WTC11 (cell line): ENCODE data around the gene OPCML. TPM values are rescaled to one million over a fixed set of nuclear protein-coding genes. Genes with fewer than 3 reads are reported as not detected.

Experiments used
- ATAC-seq: fragments of 200-7000 bp; cut with Tn5 transposase; 2 replicates; pipeline ENCODE4 v1.10.0; 2021; ENCODE audit warnings: mild to moderate bottlenecking, moderate library complexity
- CTCF ChIA-PET: fragments of 300-600 bp; sonication (Branson Sonifier 250); formaldehyde crosslinking; loops from one replicate; lab custom pipeline; 2021; ENCODE audit warnings: antibody characterized with exemption; lab: Charles Lee
- POLR2A ChIA-PET: fragments of 350-600 bp; sonication (Branson Sonifier 250); formaldehyde crosslinking; loops from one replicate; lab custom pipeline; 2021; ENCODE audit warnings: antibody characterized with exemption; lab: Charles Lee
- DNase-seq: peaks from one replicate; pipeline ENCODE4 v3.0.0; 2021; ENCODE audit warnings: low spot score
- H3K27ac Mint-ChIP-seq: 2 replicates; pipeline ENCODE4 v1.8.0; 2021; ENCODE audit warnings: mixed read lengths
- H3K27me3 Mint-ChIP-seq: 2 replicates; pipeline ENCODE4 v1.8.0; 2021; ENCODE audit warnings: low read depth, mild to moderate bottlenecking, moderate library complexity, mixed read lengths
- H3K36me3 Mint-ChIP-seq: 2 replicates; pipeline ENCODE4 v1.8.0; 2021; ENCODE audit warnings: mixed read lengths
- H3K4me1 Mint-ChIP-seq: 2 replicates; pipeline ENCODE4 v1.8.0; 2022; ENCODE audit warnings: mixed read lengths
- H3K4me3 Mint-ChIP-seq: 2 replicates; pipeline ENCODE4 v1.8.0; 2021; ENCODE audit warnings: mild to moderate bottlenecking, moderate library complexity, mixed read lengths
- H3K9me3 Mint-ChIP-seq: 2 replicates; pipeline ENCODE4 v1.8.0; 2021; ENCODE audit warnings: mixed read lengths
- ARID4B ChIP-seq: sonication (generic); formaldehyde crosslinking; IDR thresholded peaks from 2 replicates; pipeline ENCODE4 v1.8.0; 2023; ENCODE audit warnings: missing genetic modification reagents, mild to moderate bottlenecking, borderline replicate concordance
- CTCF ChIP-seq: fragments of 200-600 bp; IDR thresholded peaks from 2 replicates; pipeline ENCODE4 v1.8.0; 2022; ENCODE audit warnings: antibody characterized with exemption
- E2F4 ChIP-seq: sonication (generic); formaldehyde crosslinking; IDR thresholded peaks from 2 replicates; pipeline ENCODE4 v1.8.1; 2022; ENCODE audit warnings: low read depth, mild to moderate bottlenecking, moderate library complexity, missing genetic modification reagents, borderline replicate concordance
- ELF4 ChIP-seq: sonication (generic); formaldehyde crosslinking; IDR thresholded peaks from 2 replicates; pipeline ENCODE4 v1.8.1; 2022; ENCODE audit warnings: low read depth, mild to moderate bottlenecking, moderate library complexity, missing genetic modification reagents
- ESRRA ChIP-seq: sonication (generic); formaldehyde crosslinking; IDR thresholded peaks from 2 replicates; pipeline ENCODE4 v1.8.1; 2022; ENCODE audit warnings: mild to moderate bottlenecking, missing genetic modification reagents, borderline replicate concordance
- FOXP1 ChIP-seq: sonication (generic); formaldehyde crosslinking; IDR thresholded peaks from 2 replicates; pipeline ENCODE4 v1.8.0; 2022; ENCODE audit warnings: missing genetic modification reagents, mild to moderate bottlenecking, moderate library complexity, borderline replicate concordance
- HMGXB4 ChIP-seq: sonication (generic); formaldehyde crosslinking; IDR thresholded peaks from 2 replicates; pipeline ENCODE4 v1.8.1; 2023; ENCODE audit warnings: mild to moderate bottlenecking, moderate library complexity, missing genetic modification reagents
- IRF1 ChIP-seq: sonication (generic); formaldehyde crosslinking; IDR thresholded peaks from 2 replicates; pipeline ENCODE4 v1.8.0; 2023; ENCODE audit warnings: missing genetic modification reagents
- KAT7 ChIP-seq: sonication (generic); formaldehyde crosslinking; IDR thresholded peaks from 2 replicates; pipeline ENCODE4 v1.8.1; 2023; ENCODE audit warnings: missing genetic modification reagents, mild to moderate bottlenecking, borderline replicate concordance
- OVOL2 ChIP-seq: fragments of 250-450 bp; sonication (Bioruptor Pico); IDR thresholded peaks from 2 replicates; pipeline ENCODE4 v1.9.0; 2021; ENCODE audit warnings: mild to moderate bottlenecking, borderline replicate concordance
- SP1 ChIP-seq: sonication (generic); formaldehyde crosslinking; conservative IDR thresholded peaks from 2 replicates; pipeline ENCODE4 v1.8.1; 2022; ENCODE audit warnings: missing genetic modification reagents
- TP53 ChIP-seq: sonication (generic); formaldehyde crosslinking; IDR thresholded peaks from 2 replicates; pipeline ENCODE4 v1.8.1; 2023; ENCODE audit warnings: mild to moderate bottlenecking, missing genetic modification reagents
- ZMAT4 ChIP-seq: fragments of 250-450 bp; sonication (Bioruptor Pico); IDR thresholded peaks from 2 replicates; pipeline ENCODE4 v1.9.0; 2021; ENCODE audit warnings: mild to moderate bottlenecking
- ZNF121 ChIP-seq: sonication (generic); formaldehyde crosslinking; IDR thresholded peaks from 2 replicates; pipeline ENCODE4 v1.8.0; 2023; ENCODE audit warnings: missing genetic modification reagents
- ZNF138 ChIP-seq: sonication (generic); formaldehyde crosslinking; conservative IDR thresholded peaks from 2 replicates; pipeline ENCODE4 v1.8.1; 2022; ENCODE audit warnings: mild to moderate bottlenecking, moderate library complexity, missing genetic modification reagents
- ZNF425 ChIP-seq: fragments of 250-450 bp; sonication (Bioruptor Pico); conservative IDR thresholded peaks from 2 replicates; pipeline ENCODE4 v1.9.0; 2021; ENCODE audit warnings: mild to moderate bottlenecking
- ZNF532 ChIP-seq: fragments of 250-450 bp; sonication (Bioruptor Pico); IDR thresholded peaks from 2 replicates; pipeline ENCODE4 v1.9.0; 2021; ENCODE audit warnings: mild to moderate bottlenecking, borderline replicate concordance
- total RNA-seq: library from RNA; stranded (reverse); gene quantifications from 3 replicates; pipeline ENCODE4 v1.2.3, GENCODE V29; 2021

Gene OPCML
- total RNA-seq, 1 experiment from 2014 or later: 1.5 TPM

- Mint-ChIP-seq H3K36me3 (no peaks in the 10 kb centered on the region), H3K27me3 (no peaks in the 10 kb centered on the region), H3K27ac (no peak overlapping the region), H3K4me1 (peaks cover 19% of the 10 kb centered on the region), H3K9me3 (no peaks in the 10 kb centered on the region), H3K4me3 (no peak overlapping the region)
- ChIA-PET CTCF (no interaction called here), POLR2A (no interaction called here)
- ATAC-seq (no peak), DNase-seq (no peak)
- no peak for TF ChIP-seq E2F4 (CRISPR knock-in tag)
- TF ChIP-seq ZNF121 (CRISPR knock-in tag): no peak
- no peak for TF ChIP-seq HMGXB4 (CRISPR knock-in tag)
- TF ChIP-seq ELF4 (CRISPR knock-in tag): no peak
- TF ChIP-seq SP1 (CRISPR knock-in tag): no peak
- no peak for TF ChIP-seq ZNF425 (CRISPR knock-in tag)
- no peak for TF ChIP-seq KAT7 (CRISPR knock-in tag)
- TF ChIP-seq ZNF138: no peak
- no peak for TF ChIP-seq ESRRA
- TF ChIP-seq OVOL2 (CRISPR knock-in tag): no peak
- TF ChIP-seq CTCF: no peak
- no peak for TF ChIP-seq ZNF532 (CRISPR knock-in tag)
- no peak for TF ChIP-seq ARID4B (CRISPR knock-in tag)
- TF ChIP-seq TP53: no peak
- TF ChIP-seq ZMAT4 (CRISPR knock-in tag): no peak
- no peak for TF ChIP-seq FOXP1 (CRISPR knock-in tag)
- TF ChIP-seq IRF1 (CRISPR knock-in tag): no peak
Measured at GRCh38 chr11:132638423-132638822, 893.9 kb downstream of the OPCML start.
